Karpas-422 (cell line): ENCODE results near the gene FBXO40. TPM values are rescaled to one million over a fixed set of nuclear protein-coding genes. Genes with fewer than 3 reads are reported as not detected.

Source experiments
- DNase-seq: peaks from one replicate; pipeline ENCODE4 v3.0.0-alpha.2; 2015
- H2AFZ ChIP-seq: fragments of 200-600 bp; sonication (generic); 2 replicates; pipeline ENCODE4 v1.6.1; 2014; ENCODE audit warnings: antibody characterized with exemption, low read length, mixed read lengths
- H3K27ac ChIP-seq: fragments of 200-600 bp; sonication (generic); 2 replicates; pipeline ENCODE4 v1.5.1; 2014; ENCODE audit warnings: mild to moderate bottlenecking, low read length, moderate library complexity
- H3K27me3 ChIP-seq: fragments of 200-600 bp; sonication (generic); 2 replicates; pipeline ENCODE4 v1.6.1; 2014; ENCODE audit warnings: low read length, mixed read lengths
- H3K36me3 ChIP-seq: fragments of 200-600 bp; sonication (generic); 2 replicates; pipeline ENCODE4 v1.6.1; 2014; ENCODE audit warnings: low read length, mixed read lengths; ENCODE audit not compliant: insufficient read depth
- H3K4me1 ChIP-seq: fragments of 200-600 bp; sonication (generic); 2 replicates; pipeline ENCODE4 v1.6.1; 2014; ENCODE audit warnings: mild to moderate bottlenecking, low read length, mixed read lengths
- H3K4me2 ChIP-seq: fragments of 200-600 bp; sonication (generic); 2 replicates; pipeline ENCODE4 v1.6.1; 2014; ENCODE audit warnings: low read length, low read depth, mild to moderate bottlenecking; ENCODE audit not compliant: poor library complexity, severe bottlenecking
- H3K4me3 ChIP-seq: fragments of 200-600 bp; sonication (generic); 2 replicates; pipeline ENCODE4 v1.5.1; 2014; ENCODE audit warnings: mild to moderate bottlenecking, antibody characterized with exemption, low read length, mixed read lengths
- H3K79me2 ChIP-seq: fragments of 200-600 bp; sonication (generic); 2 replicates; pipeline ENCODE4 v1.6.1; 2014; ENCODE audit warnings: mild to moderate bottlenecking, low read length, mixed read lengths
- H3K9ac ChIP-seq: fragments of 200-600 bp; sonication (generic); 2 replicates; pipeline ENCODE4 v1.6.0; 2014; ENCODE audit warnings: low read length
- H3K9me2 ChIP-seq: fragments of 200-600 bp; sonication (generic), shearing (Covaris generic); replicated peaks from 2 replicates; pipeline ENCODE4 v1.6.0; 2014; ENCODE audit warnings: mild to moderate bottlenecking, low read length, moderate library complexity; ENCODE audit not compliant: insufficient read depth
- H3K9me3 ChIP-seq: fragments of 300-700, 200-600 bp; sonication (generic); 2 replicates; pipeline ENCODE4 v1.6.1; 2014; ENCODE audit warnings: low read length, mixed read lengths
- H4K20me1 ChIP-seq: fragments of 200-600 bp; sonication (generic); 2 replicates; pipeline ENCODE4 v1.6.1; 2014; ENCODE audit warnings: mild to moderate bottlenecking, antibody characterized with exemption, low read length, low read depth; ENCODE audit not compliant: insufficient read depth
- total RNA-seq: library from RNA; depleted of rRNA; stranded (reverse); fragments of >200 nt; shearing (Covaris generic); gene quantifications from 2 replicates; pipeline ENCODE4 v1.2.3, GENCODE V29; 2014; ENCODE audit warnings: low replicate concordance

The FBXO40 gene
- total RNA-seq, 1 experiment from 2014 or later, result not detected

DNA sequence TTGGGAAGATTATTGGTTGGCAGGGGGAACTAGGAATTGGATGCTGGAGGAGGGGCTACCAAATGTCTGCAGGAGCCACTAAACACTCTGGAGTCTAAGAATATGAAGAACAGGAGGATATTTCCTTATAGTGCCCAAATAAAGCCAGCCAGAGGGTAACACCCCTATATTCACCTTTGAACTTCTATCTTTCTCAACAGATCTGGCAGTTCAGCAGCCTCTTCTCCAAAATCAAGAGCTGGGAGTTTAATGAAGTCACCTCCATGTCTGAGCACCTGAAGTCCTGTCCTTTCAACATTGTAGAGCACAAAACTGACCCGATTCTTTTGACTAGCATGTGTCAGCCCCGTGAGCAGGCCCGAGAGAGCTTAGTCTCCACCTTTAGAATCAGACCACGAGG, 33.3 kb downstream of the FBXO40 start:
- H4K20me1 ChIP-seq, result no peaks in the 10 kb centered on the region
- H2AFZ ChIP-seq, result no peak overlapping the region
- no peaks in the 10 kb centered on the region for H3K9me3 ChIP-seq
- no peak overlapping the region for H3K4me2 ChIP-seq
- H3K27ac ChIP-seq, result no peak overlapping the region
- H3K36me3 ChIP-seq, result peaks cover under 1% of the 10 kb centered on the region; the same call in 1 of the 2 replicates
- DNase-seq, result no peak
- H3K9me2 ChIP-seq, result no peaks in the 10 kb centered on the region
- no peaks in the 10 kb centered on the region for H3K4me1 ChIP-seq
- no peaks in the 10 kb centered on the region for H3K79me2 ChIP-seq
- no peak overlapping the region for H3K4me3 ChIP-seq
- no peak overlapping the region for H3K9ac ChIP-seq
- H3K27me3 ChIP-seq, result no peaks in the 10 kb centered on the region

DNA sequence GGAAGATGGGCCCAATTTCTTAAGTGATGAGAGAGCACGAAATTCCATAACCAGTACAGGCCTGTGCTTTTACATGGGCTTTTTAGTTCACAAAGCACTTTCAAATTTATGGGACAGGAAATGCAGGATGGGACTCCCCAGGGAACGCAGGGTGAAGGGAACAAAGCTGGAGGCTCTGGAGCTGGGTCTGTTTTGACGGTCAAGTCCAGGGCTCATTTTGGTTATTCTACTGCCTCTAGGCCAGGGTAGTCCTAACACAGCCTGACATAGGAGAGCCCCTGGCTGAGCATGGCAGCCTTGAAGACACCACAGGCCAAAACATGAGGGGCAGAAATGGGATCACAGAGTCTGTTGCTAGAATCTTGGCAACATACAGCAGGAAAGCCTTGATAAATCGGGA, 34.0 kb downstream of the FBXO40 start:
- no peak overlapping the region for H3K27ac ChIP-seq
- no peaks in the 10 kb centered on the region for H3K4me1 ChIP-seq
- DNase-seq, result no peak
- no peaks in the 10 kb centered on the region for H3K27me3 ChIP-seq
- no peak overlapping the region for H3K4me2 ChIP-seq
- no peaks in the 10 kb centered on the region for H4K20me1 ChIP-seq
- H3K4me3 ChIP-seq, result no peak overlapping the region
- H3K9me2 ChIP-seq, result no peaks in the 10 kb centered on the region
- no peak overlapping the region for H3K9ac ChIP-seq
- no peaks in the 10 kb centered on the region for H3K79me2 ChIP-seq
- no peaks in the 10 kb centered on the region for H3K9me3 ChIP-seq
- no peak overlapping the region for H2AFZ ChIP-seq
- peaks cover 6% of the 10 kb centered on the region; the same call in 1 of the 2 replicates for H3K36me3 ChIP-seq

DNA sequence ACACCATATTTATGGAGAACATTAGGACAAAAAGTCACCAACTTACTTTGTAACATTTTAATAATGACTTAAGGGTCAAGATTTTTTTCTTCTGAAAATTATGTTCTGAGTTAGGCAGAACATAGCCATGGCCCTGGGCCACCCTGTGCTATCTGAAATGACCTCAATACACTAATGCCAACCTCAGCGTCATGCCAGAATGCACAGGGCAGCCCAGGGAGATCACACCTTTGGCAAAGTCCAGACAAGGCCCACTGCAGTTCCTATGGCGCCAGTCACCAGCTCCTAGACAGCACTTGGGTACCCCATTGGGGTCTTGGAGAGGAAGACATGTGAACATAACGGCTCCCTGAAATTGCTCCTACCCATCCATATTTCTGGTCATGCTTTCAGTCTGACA, 34.4 kb downstream of the FBXO40 start:
- Histone ChIP-seq H3K27ac (no peak overlapping the region), H3K4me2 (no peak overlapping the region), H3K4me1 (no peaks in the 10 kb centered on the region), H3K9ac (no peak overlapping the region), H3K27me3 (no peaks in the 10 kb centered on the region), H3K4me3 (no peak overlapping the region), H3K9me2 (no peaks in the 10 kb centered on the region), H3K9me3 (no peaks in the 10 kb centered on the region), H4K20me1 (no peaks in the 10 kb centered on the region), H3K36me3 (peaks cover 6% of the 10 kb centered on the region; the same call in 1 of the 2 replicates), H2AFZ (no peak overlapping the region), H3K79me2 (no peaks in the 10 kb centered on the region)
- DNase-seq, result no peak

DNA sequence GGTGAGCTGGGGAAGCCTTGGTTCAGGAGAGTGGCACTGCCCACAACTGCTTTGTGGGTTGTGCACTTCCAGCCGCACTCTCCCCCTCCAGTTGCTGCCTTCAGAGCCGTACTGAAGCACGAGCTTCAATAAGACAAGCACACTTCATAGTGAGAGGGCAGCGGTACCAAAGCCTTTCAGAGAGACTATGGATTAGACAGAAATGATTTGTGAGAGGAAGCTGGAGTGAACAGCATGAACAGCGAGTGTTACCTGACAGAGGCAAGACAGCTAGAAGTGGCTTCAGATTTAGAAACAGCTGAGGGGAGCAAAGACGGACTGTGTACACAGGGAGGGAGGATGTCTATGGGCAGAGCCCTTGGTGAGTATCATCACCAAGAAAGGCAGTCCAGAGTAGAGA, 36.4 kb downstream of the FBXO40 start:
- H3K79me2 ChIP-seq, result no peaks in the 10 kb centered on the region
- H3K4me3 ChIP-seq, result no peak overlapping the region
- H3K9ac ChIP-seq, result no peak overlapping the region
- no peaks in the 10 kb centered on the region for H3K27me3 ChIP-seq
- no peak overlapping the region for H2AFZ ChIP-seq
- no peak for DNase-seq
- H3K27ac ChIP-seq, result no peak overlapping the region
- no peaks in the 10 kb centered on the region for H3K4me1 ChIP-seq
- H4K20me1 ChIP-seq, result no peaks in the 10 kb centered on the region
- H3K36me3 ChIP-seq, result peaks cover 14% of the 10 kb centered on the region
- no peaks in the 10 kb centered on the region for H3K9me2 ChIP-seq
- no peak overlapping the region for H3K4me2 ChIP-seq
- no peaks in the 10 kb centered on the region for H3K9me3 ChIP-seq

DNA sequence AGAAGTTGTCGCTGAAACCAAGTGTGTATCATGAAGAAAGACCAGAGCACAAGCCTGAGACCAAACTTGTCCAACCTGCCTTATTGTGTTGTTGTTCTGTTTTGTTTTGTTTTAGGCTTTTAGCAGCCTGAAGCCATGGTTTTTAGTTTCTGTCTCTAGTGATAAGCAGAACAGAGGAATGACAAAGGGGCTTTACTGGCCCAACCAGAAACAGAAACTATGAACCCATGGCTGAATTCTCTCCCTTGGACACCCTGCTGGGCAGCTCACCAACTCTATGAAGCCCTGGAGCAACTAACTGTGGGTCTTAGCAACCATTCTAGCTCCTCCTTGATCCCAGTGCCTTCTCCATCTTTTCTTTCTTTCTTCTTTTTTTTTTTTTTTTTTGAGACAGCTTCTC, 37.2 kb downstream of the FBXO40 start:
- Histone ChIP-seq H3K36me3 (peaks cover 15% of the 10 kb centered on the region), H3K27ac (no peak overlapping the region), H3K9me3 (no peaks in the 10 kb centered on the region), H3K79me2 (no peaks in the 10 kb centered on the region), H4K20me1 (no peaks in the 10 kb centered on the region), H3K4me3 (no peak overlapping the region), H3K9ac (no peak overlapping the region), H3K9me2 (no peaks in the 10 kb centered on the region), H3K27me3 (no peaks in the 10 kb centered on the region), H3K4me1 (no peaks in the 10 kb centered on the region), H2AFZ (no peak overlapping the region), H3K4me2 (no peak overlapping the region)
- DNase-seq, result no peak

DNA sequence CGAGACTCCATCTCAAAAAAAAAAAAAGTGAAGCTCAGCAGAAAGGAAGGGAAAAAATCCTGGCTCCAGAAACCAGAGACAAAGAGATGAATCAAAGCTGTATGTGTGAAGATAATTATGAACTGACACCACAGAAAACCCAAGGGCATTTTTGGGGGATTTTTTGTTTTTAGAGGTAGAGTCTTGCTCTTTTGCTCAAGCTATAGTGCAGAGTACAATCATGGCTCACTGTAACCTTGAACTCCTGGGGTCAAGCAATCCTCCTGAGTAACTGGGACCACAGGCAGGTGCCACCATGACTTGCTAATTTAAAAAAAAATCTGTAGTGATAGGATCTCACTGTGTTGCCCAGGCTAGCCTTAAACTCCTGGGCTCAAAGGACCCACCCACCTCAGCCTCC, 44.7 kb downstream of the FBXO40 start:
- no peak overlapping the region for H3K4me3 ChIP-seq
- peaks cover 17% of the 10 kb centered on the region for H3K79me2 ChIP-seq
- H3K27me3 ChIP-seq, result no peaks in the 10 kb centered on the region
- H3K4me2 ChIP-seq, result no peak overlapping the region
- DNase-seq, result no peak
- no peak overlapping the region for H3K27ac ChIP-seq
- H2AFZ ChIP-seq, result no peak overlapping the region
- H3K9me3 ChIP-seq, result no peaks in the 10 kb centered on the region
- no peak overlapping the region for H3K9ac ChIP-seq
- no peaks in the 10 kb centered on the region for H3K4me1 ChIP-seq
- no peaks in the 10 kb centered on the region for H3K9me2 ChIP-seq
- H4K20me1 ChIP-seq, result no peaks in the 10 kb centered on the region
- peaks cover 58% of the 10 kb centered on the region for H3K36me3 ChIP-seq

DNA sequence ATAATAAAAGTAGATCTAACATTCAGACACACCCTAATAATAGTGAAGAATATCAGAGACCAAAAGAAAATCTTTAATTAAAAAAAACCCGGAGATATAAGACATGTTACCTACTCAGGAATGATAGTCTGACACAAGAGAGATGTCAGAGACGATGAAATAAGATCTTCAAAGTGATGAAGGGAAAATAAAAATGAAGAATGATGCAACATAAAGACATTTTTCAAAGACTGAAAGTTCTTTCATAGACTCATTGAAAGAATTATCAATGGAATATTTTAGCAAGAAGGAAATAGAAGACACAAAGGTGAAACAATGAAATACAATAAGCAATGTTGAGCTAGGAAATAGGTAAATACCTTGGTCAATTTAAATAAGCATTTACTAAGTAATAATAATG, 47.9 kb downstream of the FBXO40 start:
- H3K27me3 ChIP-seq, result no peaks in the 10 kb centered on the region
- no peak overlapping the region for H3K4me2 ChIP-seq
- no peak overlapping the region for H3K9ac ChIP-seq
- H3K4me3 ChIP-seq, result no peak overlapping the region
- H4K20me1 ChIP-seq, result no peaks in the 10 kb centered on the region
- DNase-seq, result no peak
- no peaks in the 10 kb centered on the region for H3K9me2 ChIP-seq
- no peaks in the 10 kb centered on the region; the same call in 1 of the 2 replicates for H3K4me1 ChIP-seq
- no peak overlapping the region for H2AFZ ChIP-seq
- no peak overlapping the region for H3K27ac ChIP-seq
- peaks cover 18% of the 10 kb centered on the region for H3K79me2 ChIP-seq
- no peaks in the 10 kb centered on the region for H3K9me3 ChIP-seq
- peaks cover 69% of the 10 kb centered on the region for H3K36me3 ChIP-seq

DNA sequence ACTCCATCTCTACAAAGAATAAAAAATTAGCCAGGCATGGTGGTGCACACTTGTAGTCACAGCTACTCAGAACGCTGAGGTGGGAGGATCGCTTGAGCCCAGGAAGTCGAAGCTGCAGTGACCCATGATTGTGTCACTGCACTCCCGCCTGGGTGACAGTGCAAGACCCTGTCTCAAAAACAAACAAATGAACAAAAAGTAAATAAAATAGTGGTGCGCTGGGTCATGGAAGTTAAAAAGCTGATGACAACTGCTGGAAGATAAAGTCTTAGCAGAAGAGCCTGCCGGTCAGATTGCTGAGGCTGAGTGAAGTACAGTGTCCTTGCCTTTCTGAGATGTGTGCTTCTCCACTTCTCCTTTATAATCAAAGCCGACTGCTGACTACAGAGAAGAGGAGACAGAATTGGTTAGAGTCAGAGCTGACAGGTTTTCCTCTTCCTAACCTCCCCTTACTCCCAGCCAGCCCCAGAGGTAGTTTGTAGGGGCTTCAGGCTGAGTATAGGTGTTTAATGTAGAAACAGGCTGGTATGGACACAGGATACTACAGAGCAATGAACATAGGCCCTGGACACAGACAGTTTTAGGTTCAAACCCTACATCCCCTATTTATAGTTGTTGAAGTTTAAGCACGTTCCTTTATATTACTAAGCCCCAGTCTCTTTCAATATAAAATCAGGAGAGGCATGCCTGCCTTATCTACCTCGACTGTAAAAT, 49.6 kb downstream of the FBXO40 start:
- no peaks in the 10 kb centered on the region for H3K27me3 ChIP-seq
- H3K79me2 ChIP-seq, result peaks cover 18% of the 10 kb centered on the region
- H3K9me2 ChIP-seq, result no peaks in the 10 kb centered on the region
- H3K27ac ChIP-seq, result no peak overlapping the region
- H3K4me2 ChIP-seq, result no peak overlapping the region
- no peak overlapping the region for H3K4me3 ChIP-seq
- no peak for DNase-seq
- H3K9ac ChIP-seq, result no peak overlapping the region
- no peak overlapping the region for H2AFZ ChIP-seq
- no peaks in the 10 kb centered on the region; the same call in 1 of the 2 replicates for H3K4me1 ChIP-seq
- H3K36me3 ChIP-seq, result peaks cover 65% of the 10 kb centered on the region
- no peaks in the 10 kb centered on the region for H3K9me3 ChIP-seq
- no peaks in the 10 kb centered on the region for H4K20me1 ChIP-seq
